Type B pancreatic cell (in vitro differentiated cells): ENCODE results near the gene JAZF1. TPM values are rescaled to one million over a fixed set of nuclear protein-coding genes. Genes with fewer than 3 reads are reported as not detected.
A peak's percentile ranks its signal among the peaks of the same experiment; 100 is the strongest.

Experiments used
- DNase-seq: peaks from one replicate; pipeline ENCODE4 v3.0.0; 2021; ENCODE audit warnings: mixed read lengths; ENCODE audit not compliant: unreplicated experiment; ENCODE audit errors: extremely low spot score
- H3K27ac Mint-ChIP-seq: 2 replicates; pipeline ENCODE4 v1.8.0; 2021; ENCODE audit warnings: mild to moderate bottlenecking, mixed read lengths
- H3K27me3 Mint-ChIP-seq: 2 replicates; pipeline ENCODE4 v1.8.0; 2021; ENCODE audit warnings: mixed read lengths
- H3K36me3 Mint-ChIP-seq: 2 replicates; pipeline ENCODE4 v1.8.0; 2021; ENCODE audit warnings: mixed read lengths
- H3K4me1 Mint-ChIP-seq: one replicate; pipeline ENCODE4 v1.8.0; 2021; ENCODE audit warnings: mixed read lengths; ENCODE audit not compliant: unreplicated experiment
- H3K4me3 Mint-ChIP-seq: 2 replicates; pipeline ENCODE4 v1.8.0; 2021; ENCODE audit warnings: mild to moderate bottlenecking, mixed read lengths
- H3K9me3 Mint-ChIP-seq: 2 replicates; pipeline ENCODE4 v1.8.0; 2021; ENCODE audit warnings: mixed read lengths
- CTCF ChIP-seq: fragments of 200-600 bp; sonication (generic); conservative IDR thresholded peaks from 2 replicates; pipeline ENCODE4 v1.5.0; 2021; ENCODE audit warnings: antibody characterized with exemption, mild to moderate bottlenecking
- total RNA-seq: library from RNA; stranded (reverse); gene quantifications from 2 replicates; pipeline ENCODE4 v1.2.1, GENCODE V29; 2021; ENCODE audit warnings: low replicate concordance

Gene JAZF1
- total RNA-seq, 1 donor from 2014 or later, result 4.9 TPM

DNA sequence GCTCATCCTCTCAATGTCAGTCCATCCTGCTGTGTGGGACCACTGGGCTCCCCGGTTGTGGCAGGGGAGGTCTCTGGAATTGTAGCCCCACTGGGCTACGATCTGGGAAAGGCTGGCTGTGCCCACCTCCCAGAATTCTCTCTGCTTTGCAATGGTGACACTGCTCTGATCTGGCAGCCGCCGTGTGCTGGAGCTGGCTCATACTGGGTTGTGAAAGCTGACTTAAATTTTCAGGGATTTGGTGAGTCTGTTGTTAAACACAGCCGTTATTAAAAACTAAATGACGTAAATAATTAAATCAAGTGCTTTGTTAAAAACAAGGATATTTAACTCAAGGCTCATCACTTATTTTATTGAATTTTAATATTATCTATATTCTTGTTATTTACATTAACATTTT is 280.6 kb downstream of the JAZF1 start:
- Mint-ChIP-seq H3K36me3 (no peaks in the 10 kb centered on the region), H3K4me1 (peaks cover 10% of the 10 kb centered on the region), H3K27ac (no peak overlapping the region), H3K9me3 (no peaks in the 10 kb centered on the region), H3K4me3 (no peak overlapping the region), H3K27me3 (no peaks in the 10 kb centered on the region)
- no peak for TF ChIP-seq CTCF
- no peak for DNase-seq

- no peak for DNase-seq
- no peak overlapping the region for H3K27ac Mint-ChIP-seq
- H3K9me3 Mint-ChIP-seq, result no peaks in the 10 kb centered on the region
- no peak for TF ChIP-seq CTCF
- no peaks in the 10 kb centered on the region for H3K36me3 Mint-ChIP-seq
- no peak overlapping the region for H3K4me3 Mint-ChIP-seq
- peaks cover 10% of the 10 kb centered on the region for H3K4me1 Mint-ChIP-seq
- no peaks in the 10 kb centered on the region for H3K27me3 Mint-ChIP-seq
Measured at GRCh38 chr7:27899601-27900000, 281.0 kb downstream of the JAZF1 start.

DNA sequence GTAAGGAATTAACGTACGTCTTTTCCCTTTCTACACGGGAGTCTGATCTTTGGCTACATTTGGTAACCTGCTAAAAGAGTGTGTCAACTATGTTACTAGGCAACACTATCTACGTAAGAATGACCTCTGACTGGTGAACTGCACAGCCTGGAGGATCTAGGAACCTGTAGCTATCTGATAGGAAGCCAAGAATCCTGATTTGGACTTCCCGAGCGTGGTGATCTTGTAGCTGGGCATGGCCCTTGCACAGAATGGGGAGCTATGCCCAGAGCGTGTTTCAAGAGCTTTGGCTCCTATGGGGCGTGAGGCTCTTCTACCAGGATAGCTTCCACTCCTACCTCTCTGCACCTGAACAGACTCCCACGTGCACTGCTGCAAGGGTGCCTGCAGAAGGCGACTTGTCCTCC is 283.2 kb downstream of the JAZF1 start:
- no peaks in the 10 kb centered on the region for H3K36me3 Mint-ChIP-seq
- peaks cover 10% of the 10 kb centered on the region for H3K4me1 Mint-ChIP-seq
- H3K27me3 Mint-ChIP-seq, result no peaks in the 10 kb centered on the region
- H3K9me3 Mint-ChIP-seq, result no peaks in the 10 kb centered on the region
- TF ChIP-seq CTCF, result no peak
- peak overlapping the region; percentile 70 for H3K27ac Mint-ChIP-seq
- DNase-seq, result no peak
- peak overlapping the region; percentile 12 for H3K4me3 Mint-ChIP-seq

- DNase-seq, result no peak
Measured at GRCh38 chr7:27897001-27897400, 283.6 kb downstream of the JAZF1 start.

GRCh38 chr7:27895551-27895950 is 285.0 kb downstream of the JAZF1 start:
- peaks cover 10% of the 10 kb centered on the region for H3K4me1 Mint-ChIP-seq
- H3K36me3 Mint-ChIP-seq, result no peaks in the 10 kb centered on the region
- H3K4me3 Mint-ChIP-seq, result no peak overlapping the region
- no peaks in the 10 kb centered on the region for H3K9me3 Mint-ChIP-seq
- DNase-seq, result no peak
- H3K27ac Mint-ChIP-seq, result no peak overlapping the region
- no peaks in the 10 kb centered on the region for H3K27me3 Mint-ChIP-seq
- no peak for TF ChIP-seq CTCF

More at GRCh38 chr7:27897001-27897400, 283.6 kb downstream of the JAZF1 start:
- Mint-ChIP-seq H3K27ac (peak overlapping the region; percentile 70), H3K4me1 (peaks cover 10% of the 10 kb centered on the region), H3K36me3 (no peaks in the 10 kb centered on the region), H3K27me3 (no peaks in the 10 kb centered on the region), H3K9me3 (no peaks in the 10 kb centered on the region), H3K4me3 (peak overlapping the region; percentile 12)
- no peak for TF ChIP-seq CTCF
